Uterus (tissue), 4 donors: ENCODE measurements around the gene KIAA1549. TPM values are rescaled to one million over a fixed set of nuclear protein-coding genes. Genes with fewer than 3 reads are reported as not detected.
"Not testable (repeated sequence)": the region's sequence is repeated elsewhere in the genome, so short reads cannot be mapped to it uniquely, and the experiment has no call there.

Experiments
- DNase-seq, 2 donors: peaks; one replicate each; pipeline ENCODE4 v3.0.0-alpha.2; 2019 to 2020
- H3K27ac ChIP-seq, 2 donors: fragments of 200-600 bp; sonication (generic); 1 replicate in 1 of 2; 2 replicates in 1 of 2; pipeline ENCODE4 v1.5.1; 2016 to 2018
- H3K27me3 ChIP-seq, 2 donors: fragments of 200-600 bp; sonication (generic); one replicate each; pipeline ENCODE4 v1.5.1; 2018 to 2019; ENCODE audit warnings: control low read depth in 1 of 2
- H3K36me3 ChIP-seq, 2 donors: fragments of 200-600 bp; sonication (generic); one replicate each; pipeline ENCODE4 v1.5.1; 2019; ENCODE audit warnings: control low read depth in 1 of 2
- H3K4me1 ChIP-seq, 2 donors: fragments of 200-600 bp; sonication (generic); one replicate each; pipeline ENCODE4 v1.5.1; 2018 to 2019; ENCODE audit warnings: control low read depth in 1 of 2
- H3K4me3 ChIP-seq, 2 donors: fragments of 200-600 bp; sonication (generic); 1 replicate in 1 of 2; 2 replicates in 1 of 2; pipeline ENCODE4 v1.5.1; 2018 to 2019; ENCODE audit warnings: mild to moderate bottlenecking in 1 of 2
- H3K9me3 ChIP-seq, 2 donors: fragments of 200-600 bp; sonication (generic); one replicate each; pipeline ENCODE4 v1.5.1; 2019; ENCODE audit warnings: control low read depth in 1 of 2
- CTCF ChIP-seq, 4 experiments: fragments of 200-600 bp in 2 of 4; fragments of 450-650 bp in 2 of 4; sonication (generic) in 2 of 4; IDR thresholded peaks; one replicate each; pipeline ENCODE4 v1.5.1; 2016 to 2019; ENCODE audit warnings: antibody characterized with exemption in 4 of 4, mild to moderate bottlenecking in 2 of 4, moderate library complexity in 1 of 4
- POLR2A ChIP-seq, 2 donors: fragments of 450-650 bp; IDR thresholded peaks; one replicate each; pipeline ENCODE4 v1.6.1; 2016; ENCODE audit warnings: antibody characterized with exemption in 2 of 2, mild to moderate bottlenecking in 1 of 2, moderate library complexity in 1 of 2
- intact Hi-C: fragments of 100-400 bp; cut with DNase I; formaldehyde crosslinking; loops from one replicate; pipeline ENCODE4 v1.15.1; 2023; ENCODE audit warnings: low total_unique reads
- total RNA-seq, 4 donors: library from RNA; depleted of rRNA in 3 of 4; stranded (reverse); fragments of >200 nt in 3 of 4; gene quantifications; one replicate each; pipeline versions ENCODE4 v1.1.0 to v1.2.4, GENCODE V29; 2014 to 2023
- donor health status: DM: yes; HTN: yes; CAD: no.

The KIAA1549 gene
- total RNA-seq = 1 to 10 TPM; 1.2 to 8.6 (median 3.8) TPM

GRCh38 chr7:138981332-138982203 is at the start of gene KIAA1549:
TSS of gene KIAA1549 (minus strand) at chr7:138981389. CDS start at chr7:138981269, 120 bp downstream.
- H3K9me3 ChIP-seq = no peaks in the 10 kb centered on the region
- peak within 1 kb of the TSS; percentile 54 to 62 for H3K4me3 ChIP-seq
- H3K36me3 ChIP-seq = no peaks in the 10 kb centered on the region
- intact Hi-C loops = no loop called here
- peak within 1 kb of the TSS; percentile 47 to 64 for H3K27ac ChIP-seq
- DNase-seq = peak; percentile 34 to 68
- TF ChIP-seq POLR2A (IDR thresholded peaks at IDR 0.05) (no peak), CTCF (IDR thresholded peaks at IDR 0.05) (peak in 3 of 4 experiments; percentile 31 to 81 (median 66))
- no peaks in the 10 kb centered on the region for H3K27me3 ChIP-seq
- no peaks in the 10 kb centered on the region for H3K4me1 ChIP-seq

DNA sequence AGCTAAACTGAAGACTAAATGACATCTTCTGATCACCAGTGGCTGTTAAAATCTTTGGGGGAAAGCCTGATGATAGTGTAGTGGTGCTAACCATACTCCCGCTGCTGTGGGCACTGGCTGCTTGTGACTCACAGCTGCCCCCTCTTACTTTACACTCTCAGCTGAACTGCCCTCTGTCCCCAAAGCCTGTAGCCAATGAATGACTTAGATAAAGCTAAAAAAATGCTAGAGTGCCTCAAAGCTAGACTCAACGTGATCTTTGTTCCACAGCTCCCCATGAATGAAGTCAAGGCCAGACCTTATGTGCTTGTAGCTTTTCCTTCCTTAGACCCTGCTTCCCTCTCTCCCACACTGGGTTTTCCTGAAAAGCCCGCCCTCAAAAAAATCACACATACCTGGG is 48.2 kb upstream of the KIAA1549 start:
- no peaks in the 10 kb centered on the region for H3K36me3 ChIP-seq
- H3K27ac ChIP-seq = no peak overlapping the region

GRCh38 chr7:139026551-139026950 is 45.4 kb upstream of the KIAA1549 start:
- no peaks in the 10 kb centered on the region for H3K36me3 ChIP-seq
- no peaks in the 10 kb centered on the region for H3K27me3 ChIP-seq
- H3K4me1 ChIP-seq = no peaks in the 10 kb centered on the region
- H3K27ac ChIP-seq = no peak overlapping the region
- no peak for DNase-seq
- TF ChIP-seq CTCF (IDR thresholded peaks at IDR 0.05) (no peak), POLR2A (IDR thresholded peaks at IDR 0.05) (no peak)
- H3K4me3 ChIP-seq = no peak overlapping the region
- intact Hi-C loops = no loop called here
- H3K9me3 ChIP-seq = no peaks in the 10 kb centered on the region

More for the DNA sequence above, 48.2 kb upstream of the KIAA1549 start:
- intact Hi-C loops = no loop called here
- H3K4me1 ChIP-seq = no peaks in the 10 kb centered on the region
- H3K4me3 ChIP-seq = no peak overlapping the region
- DNase-seq = no peak
- TF ChIP-seq CTCF (IDR thresholded peaks at IDR 0.05) (no peak), POLR2A (IDR thresholded peaks at IDR 0.05) (no peak)
- H3K9me3 ChIP-seq = no peaks in the 10 kb centered on the region
- no peaks in the 10 kb centered on the region for H3K27me3 ChIP-seq

DNA sequence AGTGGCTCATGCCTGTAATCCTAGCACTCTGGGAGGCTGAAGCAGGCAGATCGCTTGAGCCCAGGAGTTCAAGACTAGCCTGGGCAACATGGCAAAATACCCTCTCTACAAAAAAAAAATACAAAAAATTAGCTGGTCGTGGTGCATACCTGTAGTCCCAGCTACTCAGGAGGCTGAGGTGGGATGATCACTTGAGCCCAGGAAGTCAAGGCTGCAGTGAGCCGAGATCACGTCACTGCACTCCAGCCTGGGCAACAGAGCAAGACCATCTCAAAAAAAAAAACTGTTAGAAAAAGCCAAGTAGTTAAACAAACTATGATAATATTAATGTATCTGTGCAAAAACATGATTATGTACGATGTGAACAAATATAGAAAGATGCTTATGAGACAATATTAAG is 44.7 kb upstream of the KIAA1549 start:
- H3K4me3 ChIP-seq, H3K27me3 ChIP-seq, H3K27ac ChIP-seq, H3K9me3 ChIP-seq, H3K4me1 ChIP-seq, intact Hi-C loops, DNase-seq, H3K36me3 ChIP-seq: not testable (repeated sequence)

GRCh38 chr7:139023076-139023475 is 41.9 kb upstream of the KIAA1549 start:
- Histone ChIP-seq H3K27me3 (no peaks in the 10 kb centered on the region), H3K4me1 (no peaks in the 10 kb centered on the region), H3K9me3 (no peaks in the 10 kb centered on the region), H3K27ac (no peak overlapping the region), H3K4me3 (no peak overlapping the region), H3K36me3 (no peaks in the 10 kb centered on the region)
- TF ChIP-seq POLR2A (IDR thresholded peaks at IDR 0.05) (no peak), CTCF (IDR thresholded peaks at IDR 0.05) (no peak)
- no peak for DNase-seq
- intact Hi-C loops = no loop called here
